Measurements from ENCODE around the gene RAD51B. TPM values are rescaled to one million over a fixed set of nuclear protein-coding genes. Genes with fewer than 3 reads are reported as not detected.

RAD51B gene
- total RNA-seq, 3 donors from 2014 or later: 10.6 to 77.6 (median 33.8) TPM

- DNase-seq (ENCODE audit: low spot score in 2 of 2): no peak
- H3K9me3 ChIP-seq: no peaks in the 10 kb centered on the region
- TF ChIP-seq POLR2AphosphoS5 (IDR thresholded peaks at IDR 0.05): no peak
- TF ChIP-seq POLR2A (IDR thresholded peaks at IDR 0.05): no peak
- TF ChIP-seq CTCF (IDR thresholded peaks at IDR 0.05): no peak
- H3K36me3 ChIP-seq: no peaks in the 10 kb centered on the region
- H3K4me3 ChIP-seq: no peak overlapping the region
- H3K27me3 ChIP-seq: no peaks in the 10 kb centered on the region
- intact Hi-C loops (cut with DNase I; ENCODE audit: low total_unique reads): no loop called here
- H3K27ac ChIP-seq: peak overlapping the region; percentile 33 to 60
- peaks cover 0 to 5% of the 10 kb centered on the region in 2 donors for H3K4me1 ChIP-seq
Observed at GRCh38 chr14:68592948-68593556, 773.5 kb downstream of the RAD51B start.

- no peaks in the 10 kb centered on the region for H3K36me3 ChIP-seq
- DNase-seq (ENCODE audit: low spot score in 2 of 2): no peak
- peak overlapping the region; percentile 33 to 60 for H3K27ac ChIP-seq
- intact Hi-C loops (cut with DNase I; ENCODE audit: low total_unique reads): no loop called here
- peaks cover 2 to 5% of the 10 kb centered on the region in 2 donors for H3K4me1 ChIP-seq
- TF ChIP-seq POLR2A (IDR thresholded peaks at IDR 0.05): no peak
- TF ChIP-seq POLR2AphosphoS5 (IDR thresholded peaks at IDR 0.05): no peak
- no peak for TF ChIP-seq CTCF (IDR thresholded peaks at IDR 0.05)
- H3K9me3 ChIP-seq: no peaks in the 10 kb centered on the region
- no peak overlapping the region for H3K4me3 ChIP-seq
- H3K27me3 ChIP-seq: no peaks in the 10 kb centered on the region
Observed at GRCh38 chr14:68593806-68594536, 774.4 kb downstream of the RAD51B start.

DNA sequence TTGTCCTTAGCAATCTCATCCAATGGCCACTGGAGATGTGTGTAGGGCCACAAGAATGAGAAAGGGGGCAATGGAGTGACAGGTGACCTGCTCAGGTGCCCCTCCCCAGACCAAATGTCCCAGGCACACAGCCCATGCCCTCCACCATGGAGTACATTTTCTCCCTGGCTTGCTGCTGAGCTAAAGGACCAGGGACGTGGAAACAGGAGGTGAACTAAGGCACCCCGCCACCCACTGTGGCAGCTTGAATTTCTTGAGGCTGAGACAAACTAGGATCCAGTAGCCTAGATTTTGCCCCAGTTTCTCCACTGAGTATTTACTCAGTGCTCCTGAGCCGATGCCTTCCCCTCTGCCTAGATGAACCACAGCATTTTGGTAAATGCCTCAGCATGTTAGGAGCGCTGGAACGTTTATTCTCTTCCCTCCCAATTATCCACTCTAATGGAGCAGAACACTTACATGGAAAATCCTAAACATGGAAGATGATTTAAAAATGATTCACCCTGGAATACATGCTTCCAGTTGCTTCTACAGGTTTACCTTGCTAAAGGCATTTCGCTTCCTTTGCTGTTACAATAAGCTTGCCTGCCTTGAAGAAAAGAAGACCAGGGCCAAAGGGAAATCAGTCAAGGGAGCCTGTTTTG is 775.3 kb downstream of the RAD51B start:
- peak overlapping the region in 1 of 2 donors; percentile 60 for H3K27ac ChIP-seq

DNA sequence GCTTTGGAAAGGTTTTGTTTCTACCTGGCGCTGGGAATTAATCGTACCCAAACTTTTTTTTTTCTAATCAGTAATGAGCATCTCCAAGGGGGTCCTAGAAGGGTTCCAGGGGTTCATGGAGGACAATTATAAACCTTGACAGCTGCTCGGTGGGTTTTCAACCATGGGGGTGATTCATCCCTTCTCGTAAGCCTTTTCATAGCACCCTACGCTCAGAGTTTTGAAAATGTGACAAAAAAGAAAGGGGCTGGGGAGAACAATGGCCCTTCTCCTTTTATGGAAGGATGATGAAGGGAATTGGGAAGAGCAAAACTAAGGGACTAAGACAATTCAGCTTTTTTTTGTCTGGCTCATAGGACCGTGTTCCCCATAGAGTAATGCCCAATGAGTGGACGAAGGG is 776.6 kb downstream of the RAD51B start:
- no peaks in the 10 kb centered on the region for H3K36me3 ChIP-seq
- no peaks in the 10 kb centered on the region for H3K27me3 ChIP-seq
- H3K27ac ChIP-seq: peak overlapping the region in 1 of 2 donors; percentile 89
- H3K4me3 ChIP-seq: no peak overlapping the region
- intact Hi-C loops (cut with DNase I; ENCODE audit: low total_unique reads): no loop called here
- peaks cover 2 to 10% of the 10 kb centered on the region in 2 donors for H3K4me1 ChIP-seq
- TF ChIP-seq POLR2A (IDR thresholded peaks at IDR 0.05): no peak
- no peak for TF ChIP-seq POLR2AphosphoS5 (IDR thresholded peaks at IDR 0.05)
- no peak for TF ChIP-seq CTCF (IDR thresholded peaks at IDR 0.05)
- DNase-seq (ENCODE audit: low spot score in 2 of 2): no peak
- H3K9me3 ChIP-seq: no peaks in the 10 kb centered on the region

More for the DNA sequence above, 775.3 kb downstream of the RAD51B start:
- no peak overlapping the region for H3K4me3 ChIP-seq
- H3K36me3 ChIP-seq: no peaks in the 10 kb centered on the region
- H3K27me3 ChIP-seq: no peaks in the 10 kb centered on the region
- peaks cover 5 to 10% of the 10 kb centered on the region in 2 donors for H3K4me1 ChIP-seq
- no peaks in the 10 kb centered on the region for H3K9me3 ChIP-seq
- DNase-seq (ENCODE audit: low spot score in 2 of 2): no peak
- intact Hi-C loops (cut with DNase I; ENCODE audit: low total_unique reads): no loop called here
- TF ChIP-seq POLR2A (IDR thresholded peaks at IDR 0.05): no peak
- no peak for TF ChIP-seq CTCF (IDR thresholded peaks at IDR 0.05)
- TF ChIP-seq POLR2AphosphoS5 (IDR thresholded peaks at IDR 0.05): no peak

DNA sequence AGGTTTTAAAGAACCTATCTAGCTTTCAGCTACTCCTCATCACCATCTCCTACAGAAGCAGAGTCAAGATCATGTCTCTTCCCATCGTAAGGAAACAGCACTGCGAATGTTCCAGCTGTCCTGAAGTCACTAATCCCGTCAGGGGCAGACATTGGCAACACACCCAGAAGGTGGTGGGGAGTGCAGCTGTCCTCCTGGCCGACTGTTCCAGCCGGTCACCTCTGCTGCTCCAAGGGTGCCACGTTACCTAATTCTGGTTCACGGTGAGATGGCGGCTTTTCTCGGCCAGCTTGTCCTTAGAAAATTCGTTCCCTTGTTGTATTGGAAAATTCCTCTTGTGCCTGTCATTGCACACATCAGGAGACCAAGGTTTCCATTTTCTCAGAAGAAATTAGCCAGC is 777.1 kb downstream of the RAD51B start:
- Histone ChIP-seq H3K4me1 (peaks cover 2 to 10% of the 10 kb centered on the region in 2 donors), H3K4me3 (no peak overlapping the region), H3K27ac (peak overlapping the region; percentile 32 to 89), H3K9me3 (no peaks in the 10 kb centered on the region), H3K36me3 (no peaks in the 10 kb centered on the region), H3K27me3 (no peaks in the 10 kb centered on the region)
- TF ChIP-seq POLR2AphosphoS5 (IDR thresholded peaks at IDR 0.05) (no peak), POLR2A (IDR thresholded peaks at IDR 0.05) (no peak), CTCF (IDR thresholded peaks at IDR 0.05) (no peak)
- intact Hi-C loops (cut with DNase I; ENCODE audit: low total_unique reads): no loop called here
- DNase-seq (ENCODE audit: low spot score in 2 of 2): no peak
